ENCODE results near the gene ERC2.

Gene ERC2

GRCh38 chr3:55511895-55512570 lies 956.2 kb downstream of the ERC2 start:
- Histone ChIP-seq H3K9me3 (ENCODE audit: control insufficient read depth, low read length) (no peaks in the 10 kb centered on the region), H3K4me2 (ENCODE audit: low read length) (no peak overlapping the region), H3K27me3 (ENCODE audit: control insufficient read depth, insufficient read depth, low read length) (no peaks in the 10 kb centered on the region), H3K4me3 (ENCODE audit: low read depth, low read length) (no peak overlapping the region), H3K4me1 (no peaks in the 10 kb centered on the region), H3K36me3 (ENCODE audit: control insufficient read depth, insufficient read depth, low read length) (no peaks in the 10 kb centered on the region), H2AFZ (no peak overlapping the region), H3K9ac (no peak overlapping the region), H3K79me2 (no peaks in the 10 kb centered on the region), H3K27ac (no peak overlapping the region)
- TF ChIP-seq, protein P1, sequence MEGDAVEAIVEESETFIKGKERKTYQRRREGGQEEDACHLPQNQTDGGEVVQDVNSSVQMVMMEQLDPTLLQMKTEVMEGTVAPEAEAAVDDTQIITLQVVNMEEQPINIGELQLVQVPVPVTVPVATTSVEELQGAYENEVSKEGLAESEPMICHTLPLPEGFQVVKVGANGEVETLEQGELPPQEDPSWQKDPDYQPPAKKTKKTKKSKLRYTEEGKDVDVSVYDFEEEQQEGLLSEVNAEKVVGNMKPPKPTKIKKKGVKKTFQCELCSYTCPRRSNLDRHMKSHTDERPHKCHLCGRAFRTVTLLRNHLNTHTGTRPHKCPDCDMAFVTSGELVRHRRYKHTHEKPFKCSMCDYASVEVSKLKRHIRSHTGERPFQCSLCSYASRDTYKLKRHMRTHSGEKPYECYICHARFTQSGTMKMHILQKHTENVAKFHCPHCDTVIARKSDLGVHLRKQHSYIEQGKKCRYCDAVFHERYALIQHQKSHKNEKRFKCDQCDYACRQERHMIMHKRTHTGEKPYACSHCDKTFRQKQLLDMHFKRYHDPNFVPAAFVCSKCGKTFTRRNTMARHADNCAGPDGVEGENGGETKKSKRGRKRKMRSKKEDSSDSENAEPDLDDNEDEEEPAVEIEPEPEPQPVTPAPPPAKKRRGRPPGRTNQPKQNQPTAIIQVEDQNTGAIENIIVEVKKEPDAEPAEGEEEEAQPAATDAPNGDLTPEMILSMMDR (IDR thresholded peaks at IDR 0.05), result no peak

- H3K27ac ChIP-seq, result no peak overlapping the region
- H3K27me3 ChIP-seq (ENCODE audit: control insufficient read depth, insufficient read depth, low read length), result no peaks in the 10 kb centered on the region
- no peaks in the 10 kb centered on the region for H3K79me2 ChIP-seq
- H3K9me3 ChIP-seq (ENCODE audit: control insufficient read depth, low read length), result no peaks in the 10 kb centered on the region
- H3K4me1 ChIP-seq, result no peaks in the 10 kb centered on the region
- no peak overlapping the region for H3K9ac ChIP-seq
- H3K4me2 ChIP-seq (ENCODE audit: low read length), result no peak overlapping the region
- TF ChIP-seq, protein P1 (IDR thresholded peaks at IDR 0.05), result no peak
- no peak overlapping the region for H3K4me3 ChIP-seq (ENCODE audit: low read depth, low read length)
- no peaks in the 10 kb centered on the region for H3K36me3 ChIP-seq (ENCODE audit: control insufficient read depth, insufficient read depth, low read length)
- no peak overlapping the region for H2AFZ ChIP-seq
Observed at GRCh38 chr3:55508335-55508734, 959.9 kb downstream of the ERC2 start.

GRCh38 chr3:55507808-55508207 lies 960.5 kb downstream of the ERC2 start:
- H3K4me3 ChIP-seq (ENCODE audit: low read depth, low read length), result no peak overlapping the region

DNA sequence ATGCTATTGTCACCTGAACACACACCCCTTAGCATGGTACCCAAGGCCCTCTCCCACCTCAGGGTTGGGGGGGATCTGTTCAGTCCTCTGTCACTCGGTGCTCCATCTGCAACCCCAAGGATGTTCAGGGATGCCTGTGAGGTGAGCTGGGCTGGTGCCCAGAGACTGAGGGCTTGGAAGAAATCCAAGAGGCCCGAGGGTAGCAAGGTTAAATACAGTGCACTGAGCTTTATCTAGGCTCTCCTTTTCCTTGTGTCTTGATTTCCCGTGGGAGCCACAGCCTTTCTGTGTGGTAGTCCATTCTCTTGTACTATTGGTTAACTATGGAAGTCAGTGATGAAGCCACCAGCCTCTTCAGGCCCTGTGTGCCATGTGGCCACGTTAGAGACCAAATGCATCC lies 962.5 kb downstream of the ERC2 start:
- no peaks in the 10 kb centered on the region for H3K4me1 ChIP-seq

More at GRCh38 chr3:55507808-55508207, 960.5 kb downstream of the ERC2 start:
- Histone ChIP-seq H3K9me3 (ENCODE audit: control insufficient read depth, low read length) (no peaks in the 10 kb centered on the region), H3K36me3 (ENCODE audit: control insufficient read depth, insufficient read depth, low read length) (no peaks in the 10 kb centered on the region), H2AFZ (no peak overlapping the region), H3K79me2 (no peaks in the 10 kb centered on the region), H3K4me1 (no peaks in the 10 kb centered on the region), H3K4me2 (ENCODE audit: low read length) (no peak overlapping the region), H3K9ac (no peak overlapping the region), H3K27me3 (ENCODE audit: control insufficient read depth, insufficient read depth, low read length) (no peaks in the 10 kb centered on the region), H3K27ac (no peak overlapping the region)
- TF ChIP-seq, protein P1 (IDR thresholded peaks at IDR 0.05), result no peak

More for the DNA sequence above, 962.5 kb downstream of the ERC2 start:
- Histone ChIP-seq H3K27me3 (ENCODE audit: control insufficient read depth, insufficient read depth, low read length) (no peaks in the 10 kb centered on the region), H2AFZ (no peak overlapping the region), H3K4me2 (ENCODE audit: low read length) (no peak overlapping the region), H3K79me2 (no peaks in the 10 kb centered on the region), H3K9me3 (ENCODE audit: control insufficient read depth, low read length) (no peaks in the 10 kb centered on the region), H3K4me3 (ENCODE audit: low read depth, low read length) (no peak overlapping the region), H3K9ac (no peak overlapping the region), H3K36me3 (ENCODE audit: control insufficient read depth, insufficient read depth, low read length) (no peaks in the 10 kb centered on the region), H3K27ac (no peak overlapping the region)
- TF ChIP-seq, protein P1 (IDR thresholded peaks at IDR 0.05), result no peak
